Caco-2 (cell line): ENCODE data around the gene RBP2. TPM values are rescaled to one million over a fixed set of nuclear protein-coding genes. Genes with fewer than 3 reads are reported as not detected.

Source experiments
- total RNA-seq: library from RNA; stranded (reverse); gene quantifications from 2 replicates; pipeline ENCODE4 v1.2.3, GENCODE V29; 2022

The RBP2 gene
- total RNA-seq, 1 experiment from 2014 or later: 28.0 TPM

Other genes starting within 250 kb of the RBP2 start
- gene MRPS22, start 132.5 kb downstream of the RBP2 start, total RNA-seq: 58.2 and 63.9 TPM in 2 replicates
- 130 and 132 TPM in 2 replicates for gene COPB2, start 86.9 kb downstream of the RBP2 start, total RNA-seq
- 6.1 and 6.4 TPM in 2 replicates for gene RBP1, start 63.2 kb upstream of the RBP2 start, total RNA-seq
- 17.5 and 17.6 TPM in 2 replicates for gene NMNAT3, start 201.5 kb upstream of the RBP2 start, total RNA-seq